ENCODE results near the gene PYGL. TPM values are rescaled to one million over a fixed set of nuclear protein-coding genes. Genes with fewer than 3 reads are reported as not detected.
"Not testable (repeated sequence)": the region's sequence is repeated elsewhere in the genome, so short reads cannot be mapped to it uniquely, and the experiment has no call there.

The PYGL gene
- total RNA-seq, 1 donor from 2014 or later: 5.8 TPM

DNA sequence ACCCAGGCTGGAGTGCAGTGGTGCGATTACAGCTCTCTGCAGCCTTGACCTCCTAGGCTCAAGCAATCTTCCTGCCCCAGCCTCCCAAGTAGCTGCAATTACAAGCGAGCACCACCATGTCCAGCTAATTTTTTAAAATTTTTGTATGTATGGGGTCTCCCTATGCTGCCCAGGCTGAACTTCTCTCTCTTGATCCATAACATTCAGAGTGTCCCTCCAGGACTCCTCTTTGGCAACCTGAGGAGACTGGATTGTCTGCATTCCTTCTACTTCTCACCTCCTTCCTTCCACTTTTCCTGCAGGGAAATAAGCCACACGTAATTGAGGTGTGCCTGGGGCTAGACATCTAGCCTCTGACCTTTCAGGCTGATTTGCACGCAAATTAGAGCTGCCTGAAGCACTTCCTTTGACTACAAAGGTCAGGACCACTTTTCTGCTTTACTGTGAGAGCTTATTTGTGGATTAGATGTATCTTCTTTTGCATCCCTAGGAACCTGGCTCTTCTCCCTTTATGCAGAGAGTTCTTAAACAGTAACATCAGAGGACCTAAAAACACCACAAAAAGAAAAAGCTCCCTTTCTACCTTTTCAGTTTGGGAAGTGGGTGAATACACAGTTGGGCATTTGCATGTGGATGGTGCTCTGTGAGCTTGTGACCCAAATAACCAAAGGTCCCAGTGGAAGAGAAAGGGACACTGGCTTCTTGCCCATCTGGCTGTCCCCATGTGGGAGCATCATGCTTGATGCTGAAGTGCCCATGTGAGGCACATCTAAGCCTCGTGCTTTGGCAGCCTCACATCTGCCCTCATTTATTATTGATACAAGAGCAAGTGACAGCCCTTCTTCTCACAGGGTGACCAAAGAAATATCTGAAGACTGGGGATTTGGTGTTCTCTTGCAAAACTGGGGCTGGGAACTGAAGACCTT lies 33.5 kb downstream of the PYGL start:
- no peak overlapping the region for H3K27ac ChIP-seq (replicated peaks)
- TF ChIP-seq, protein P1, sequence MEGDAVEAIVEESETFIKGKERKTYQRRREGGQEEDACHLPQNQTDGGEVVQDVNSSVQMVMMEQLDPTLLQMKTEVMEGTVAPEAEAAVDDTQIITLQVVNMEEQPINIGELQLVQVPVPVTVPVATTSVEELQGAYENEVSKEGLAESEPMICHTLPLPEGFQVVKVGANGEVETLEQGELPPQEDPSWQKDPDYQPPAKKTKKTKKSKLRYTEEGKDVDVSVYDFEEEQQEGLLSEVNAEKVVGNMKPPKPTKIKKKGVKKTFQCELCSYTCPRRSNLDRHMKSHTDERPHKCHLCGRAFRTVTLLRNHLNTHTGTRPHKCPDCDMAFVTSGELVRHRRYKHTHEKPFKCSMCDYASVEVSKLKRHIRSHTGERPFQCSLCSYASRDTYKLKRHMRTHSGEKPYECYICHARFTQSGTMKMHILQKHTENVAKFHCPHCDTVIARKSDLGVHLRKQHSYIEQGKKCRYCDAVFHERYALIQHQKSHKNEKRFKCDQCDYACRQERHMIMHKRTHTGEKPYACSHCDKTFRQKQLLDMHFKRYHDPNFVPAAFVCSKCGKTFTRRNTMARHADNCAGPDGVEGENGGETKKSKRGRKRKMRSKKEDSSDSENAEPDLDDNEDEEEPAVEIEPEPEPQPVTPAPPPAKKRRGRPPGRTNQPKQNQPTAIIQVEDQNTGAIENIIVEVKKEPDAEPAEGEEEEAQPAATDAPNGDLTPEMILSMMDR (IDR thresholded peaks at IDR 0.05; ENCODE audit: borderline replicate concordance): no peak

DNA sequence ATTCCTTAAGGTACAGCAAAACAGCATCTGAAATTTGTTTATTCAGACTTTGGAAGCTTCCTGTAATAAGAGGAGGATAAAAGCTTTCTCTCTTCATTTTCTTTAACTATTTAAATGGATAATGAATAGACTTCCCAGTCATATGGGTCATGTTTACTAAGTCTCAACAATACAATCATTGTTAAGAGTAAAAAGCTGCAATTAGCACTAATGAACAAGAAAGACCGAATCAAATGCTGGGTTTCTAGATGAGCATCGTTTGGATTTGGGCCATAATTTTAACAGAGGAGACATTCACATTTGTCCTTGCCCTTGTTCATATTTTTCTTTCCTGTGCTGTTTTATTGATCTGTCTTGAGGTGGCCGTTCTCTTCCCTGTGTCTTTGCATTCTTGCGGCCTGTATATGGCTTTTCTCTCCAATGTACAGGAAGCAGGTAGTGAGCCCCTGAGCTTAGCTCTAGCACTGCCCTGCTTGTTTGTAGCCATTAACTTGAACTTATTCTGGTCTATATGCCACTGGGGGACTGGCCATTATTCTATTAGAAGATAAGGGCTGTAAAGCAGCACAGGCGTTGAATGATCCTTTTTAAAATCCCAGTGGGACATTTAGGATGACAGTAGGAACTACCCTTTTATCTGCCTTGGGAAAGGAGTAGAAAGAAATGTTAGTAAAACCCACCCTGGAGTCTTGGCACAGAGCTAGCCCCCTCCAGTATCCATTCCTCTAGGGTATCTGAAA lies 37.8 kb downstream of the PYGL start:
- H3K4me3 ChIP-seq: no peak overlapping the region
- DNase-seq: no peak
- H3K27me3 ChIP-seq (ENCODE audit: low read depth): no peaks in the 10 kb centered on the region
- H3K27ac ChIP-seq (replicated peaks): no peak overlapping the region
- intact Hi-C loops (cut with micrococcal nuclease): no loop called here
- H3K36me3 ChIP-seq: peaks cover 58% of the 10 kb centered on the region
- TF ChIP-seq, protein P1 (IDR thresholded peaks at IDR 0.05; ENCODE audit: borderline replicate concordance): no peak
- H3K4me1 ChIP-seq: no peaks in the 10 kb centered on the region
- H3K9me3 ChIP-seq (replicated peaks): peaks cover 5% of the 10 kb centered on the region

More for the DNA sequence above, 33.5 kb downstream of the PYGL start:
- no peak overlapping the region for H3K4me3 ChIP-seq
- intact Hi-C loops (cut with micrococcal nuclease): no loop called here
- H3K4me1 ChIP-seq: no peaks in the 10 kb centered on the region
- H3K9me3 ChIP-seq (replicated peaks): no peaks in the 10 kb centered on the region
- H3K36me3 ChIP-seq: peaks cover 79% of the 10 kb centered on the region
- no peak for DNase-seq
- no peaks in the 10 kb centered on the region for H3K27me3 ChIP-seq (ENCODE audit: low read depth)

DNA sequence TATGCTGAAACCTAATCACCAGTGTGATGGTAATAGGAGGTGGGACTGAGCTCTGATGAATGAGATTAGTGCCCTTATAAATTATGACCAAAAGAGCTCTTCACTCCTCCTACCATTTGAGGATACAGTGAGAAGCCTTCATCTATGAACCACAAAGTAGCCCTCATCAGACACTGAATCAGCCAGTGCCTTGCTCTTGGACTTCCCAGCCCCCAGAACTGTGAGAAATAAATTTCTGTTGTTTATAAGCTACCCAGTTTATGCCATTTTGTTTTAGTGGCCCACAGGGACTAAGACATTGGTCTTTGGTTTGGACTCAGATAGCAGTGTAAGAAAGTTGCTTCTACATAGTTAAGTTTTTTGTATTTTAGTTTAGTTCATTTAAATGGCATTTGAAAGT lies 39.6 kb downstream of the PYGL start:
- H3K4me3 ChIP-seq: no peak overlapping the region
- H3K9me3 ChIP-seq (replicated peaks): peaks cover 5% of the 10 kb centered on the region
- TF ChIP-seq, protein P1 (IDR thresholded peaks at IDR 0.05; ENCODE audit: borderline replicate concordance): no peak
- H3K27ac ChIP-seq (replicated peaks): no peak overlapping the region
- H3K36me3 ChIP-seq: peaks cover 44% of the 10 kb centered on the region
- no peak for DNase-seq
- H3K4me1 ChIP-seq: no peaks in the 10 kb centered on the region
- intact Hi-C loops (cut with micrococcal nuclease): no loop called here
- no peaks in the 10 kb centered on the region for H3K27me3 ChIP-seq (ENCODE audit: low read depth)

DNA sequence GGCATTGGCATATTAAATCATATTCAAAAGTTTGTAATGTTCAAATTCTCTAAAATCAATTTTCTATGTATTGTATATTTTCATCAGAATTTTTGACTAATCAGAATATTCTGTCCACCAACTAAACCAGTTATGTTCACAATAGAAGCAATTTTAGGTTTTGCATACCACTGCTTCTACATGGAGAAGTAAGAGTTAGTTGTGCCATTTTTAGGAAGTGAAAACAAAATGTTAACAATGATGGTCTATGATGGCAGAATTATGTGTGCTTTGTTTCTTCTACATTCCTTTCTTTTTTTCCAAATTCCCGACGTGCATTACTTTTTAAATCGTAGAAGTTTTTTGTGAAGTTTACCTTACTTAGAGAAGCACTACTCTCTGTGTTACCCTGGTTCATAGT lies 42.9 kb downstream of the PYGL start:
- Histone ChIP-seq H3K27ac (replicated peaks) (no peak overlapping the region), H3K4me3 (no peak overlapping the region), H3K36me3 (peaks cover 19% of the 10 kb centered on the region), H3K4me1 (no peaks in the 10 kb centered on the region), H3K27me3 (ENCODE audit: low read depth) (no peaks in the 10 kb centered on the region), H3K9me3 (replicated peaks) (peaks cover 5% of the 10 kb centered on the region)
- no peak for DNase-seq
- intact Hi-C loops (cut with micrococcal nuclease): no loop called here
- TF ChIP-seq, protein P1 (IDR thresholded peaks at IDR 0.05; ENCODE audit: borderline replicate concordance): no peak

DNA sequence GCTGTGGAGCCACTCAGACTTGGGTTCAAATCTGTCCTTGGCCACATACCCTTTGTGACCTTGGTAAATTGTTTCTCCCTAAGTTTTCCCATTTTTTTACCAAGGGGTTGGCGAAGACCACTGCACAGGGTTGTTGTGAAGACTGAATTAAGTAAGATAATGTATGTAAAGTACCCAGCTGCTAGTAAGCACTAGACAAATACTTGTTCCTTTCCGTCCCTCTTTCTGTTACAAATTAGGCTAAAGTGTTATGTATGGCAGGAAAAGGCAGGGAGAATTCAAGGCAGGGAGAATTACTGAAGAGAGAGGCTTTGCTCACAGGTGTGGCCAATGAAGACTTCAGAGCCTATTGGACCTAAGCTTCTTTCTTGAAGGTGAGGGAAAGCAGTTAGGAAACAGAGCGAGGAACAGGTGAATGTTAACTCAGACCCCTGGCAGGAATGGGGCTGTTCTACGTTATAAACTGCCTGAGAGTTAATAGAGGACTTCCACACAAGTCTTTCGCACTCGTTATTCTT lies 46.6 kb downstream of the PYGL start:
- no peaks in the 10 kb centered on the region for H3K36me3 ChIP-seq
- no peak for DNase-seq
- no peak overlapping the region for H3K27ac ChIP-seq (replicated peaks)
- TF ChIP-seq, protein P1 (IDR thresholded peaks at IDR 0.05; ENCODE audit: borderline replicate concordance): no peak
- no peaks in the 10 kb centered on the region for H3K27me3 ChIP-seq (ENCODE audit: low read depth)
- no peaks in the 10 kb centered on the region for H3K4me1 ChIP-seq
- H3K9me3 ChIP-seq (replicated peaks): no peaks in the 10 kb centered on the region
- intact Hi-C loops (cut with micrococcal nuclease): no loop called here
- no peak overlapping the region for H3K4me3 ChIP-seq

DNA sequence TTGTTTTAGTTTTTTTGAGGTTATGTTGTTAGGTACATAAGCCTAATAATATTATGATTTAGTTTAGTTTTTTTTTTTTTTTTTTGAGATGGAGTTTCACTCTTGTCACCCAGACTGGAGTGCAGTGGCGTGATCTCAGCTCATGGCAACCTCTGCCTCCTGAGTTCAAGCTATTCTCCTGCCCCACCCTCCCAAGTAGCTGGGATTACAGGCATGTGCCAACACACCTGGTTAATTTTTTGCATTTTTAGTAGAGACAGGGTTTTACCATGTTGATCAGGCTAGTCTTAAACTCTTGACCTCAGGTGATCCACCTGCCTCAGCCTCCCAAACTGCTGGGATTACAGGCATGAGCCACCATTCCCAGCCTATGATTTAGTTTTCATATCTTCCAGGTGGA lies 47.3 kb downstream of the PYGL start:
- H3K4me1 ChIP-seq; intact Hi-C loops (cut with micrococcal nuclease); DNase-seq; H3K36me3 ChIP-seq; H3K9me3 ChIP-seq (replicated peaks); H3K27ac ChIP-seq (replicated peaks); H3K27me3 ChIP-seq (ENCODE audit: low read depth); H3K4me3 ChIP-seq: not testable (repeated sequence)

DNA sequence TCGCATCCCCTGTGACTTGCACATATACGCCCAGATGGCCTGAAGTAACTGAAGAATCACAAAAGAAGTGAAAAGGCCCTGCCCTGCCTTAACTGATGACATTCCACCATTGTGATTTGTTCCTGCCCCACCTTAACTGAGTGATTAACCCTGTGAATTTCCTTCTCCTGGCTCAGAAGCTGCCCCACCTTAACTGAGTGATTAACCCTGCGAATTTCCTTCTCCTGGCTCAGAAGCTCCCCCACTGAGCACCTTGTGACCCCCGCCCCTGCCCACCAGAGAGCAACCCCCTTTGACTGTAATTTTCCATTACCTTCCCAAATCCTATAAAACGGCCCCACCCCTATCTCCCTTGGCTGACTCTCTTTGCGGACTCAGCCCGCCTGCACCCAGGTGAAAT lies 47.9 kb downstream of the PYGL start:
- H3K36me3 ChIP-seq; H3K4me3 ChIP-seq; H3K27me3 ChIP-seq (ENCODE audit: low read depth); DNase-seq; H3K4me1 ChIP-seq; intact Hi-C loops (cut with micrococcal nuclease); H3K9me3 ChIP-seq (replicated peaks); H3K27ac ChIP-seq (replicated peaks): not testable (repeated sequence)
